Right atrium auricular region (tissue), 2 donors: ENCODE results near the gene TMEM86A. TPM values are rescaled to one million over a fixed set of nuclear protein-coding genes. Genes with fewer than 3 reads are reported as not detected.

ENCODE experiments used
- DNase-seq: peaks from one replicate; pipeline ENCODE4 v3.0.0-alpha.2; 2019; ENCODE audit warnings: low spot score
- H3K27ac ChIP-seq, 2 donors: fragments of 200-600 bp; sonication (generic); 1 replicate in 1 of 2; 2 replicates in 1 of 2; pipeline ENCODE4 v1.5.1; 2016 to 2019
- H3K27me3 ChIP-seq, 2 donors: fragments of 200-600 bp; sonication (generic); one replicate each; pipeline versions ENCODE4 v1.5.1 to v1.6.0; 2017 to 2019
- H3K36me3 ChIP-seq: fragments of 200-600 bp; sonication (generic); one replicate; pipeline ENCODE4 v1.5.1; 2016
- H3K4me1 ChIP-seq, 2 donors: fragments of 200-600 bp; sonication (generic); one replicate each; pipeline versions ENCODE4 v1.5.1 to v1.6.0; 2017 to 2019
- H3K4me3 ChIP-seq, 2 donors: fragments of 200-600 bp; sonication (generic); 1 replicate in 1 of 2; 2 replicates in 1 of 2; pipeline ENCODE4 v1.5.1; 2017 to 2019; ENCODE audit warnings: mild to moderate bottlenecking in 1 of 2, moderate library complexity in 1 of 2
- H3K9me3 ChIP-seq, 2 donors: fragments of 200-600 bp; sonication (generic); one replicate each; pipeline ENCODE4 v1.5.1; 2019
- CTCF ChIP-seq, 2 donors: fragments of 200-600 bp; sonication (generic); IDR thresholded peaks; one replicate each; pipeline ENCODE4 v1.5.1; 2019; ENCODE audit warnings: antibody characterized with exemption in 2 of 2
- total RNA-seq, 2 donors: library from RNA; depleted of rRNA; stranded (reverse); fragments of >200 nt; gene quantifications; one replicate each; pipeline ENCODE4 v1.1.0, GENCODE V29; 2016

TMEM86A gene
- total RNA-seq, 2 donors from 2014 or later = 2.6 to 4.6 TPM

- no peak for DNase-seq
- Histone ChIP-seq H3K27me3 (no peaks in the 10 kb centered on the region), H3K36me3 (no peaks in the 10 kb centered on the region), H3K9me3 (no peaks in the 10 kb centered on the region), H3K27ac (no peak overlapping the region), H3K4me3 (no peak overlapping the region), H3K4me1 (no peaks in the 10 kb centered on the region)
- no peak for TF ChIP-seq CTCF (IDR thresholded peaks at IDR 0.05)
Measured at GRCh38 chr11:18748766-18749365, 50.3 kb downstream of the TMEM86A start.

- no peak for TF ChIP-seq CTCF (IDR thresholded peaks at IDR 0.05)
- peak; percentile 62 for DNase-seq
- Histone ChIP-seq H3K27ac (no peak overlapping the region), H3K9me3 (no peaks in the 10 kb centered on the region), H3K27me3 (no peaks in the 10 kb centered on the region), H3K4me3 (no peak overlapping the region), H3K36me3 (no peaks in the 10 kb centered on the region), H3K4me1 (no peaks in the 10 kb centered on the region)
Measured at GRCh38 chr11:18749681-18750319, 51.2 kb downstream of the TMEM86A start.

- H3K4me1 ChIP-seq = no peaks in the 10 kb centered on the region
- H3K9me3 ChIP-seq = no peaks in the 10 kb centered on the region
- no peak overlapping the region for H3K4me3 ChIP-seq
- no peak overlapping the region for H3K27ac ChIP-seq
- TF ChIP-seq CTCF (IDR thresholded peaks at IDR 0.05) = no peak
- H3K36me3 ChIP-seq = no peaks in the 10 kb centered on the region
- no peaks in the 10 kb centered on the region for H3K27me3 ChIP-seq
- DNase-seq = no peak
Measured at GRCh38 chr11:18750944-18751343, 52.4 kb downstream of the TMEM86A start.

GRCh38 chr11:18752502-18752901 lies 53.9 kb downstream of the TMEM86A start:
- H3K9me3 ChIP-seq = no peaks in the 10 kb centered on the region
- no peaks in the 10 kb centered on the region for H3K4me1 ChIP-seq
- TF ChIP-seq CTCF (IDR thresholded peaks at IDR 0.05) = no peak
- no peak for DNase-seq
- H3K36me3 ChIP-seq = no peaks in the 10 kb centered on the region
- H3K27me3 ChIP-seq = no peaks in the 10 kb centered on the region
- no peak overlapping the region for H3K4me3 ChIP-seq
- no peak overlapping the region for H3K27ac ChIP-seq

- TF ChIP-seq CTCF (IDR thresholded peaks at IDR 0.05) = no peak
- no peak overlapping the region for H3K4me3 ChIP-seq
- no peaks in the 10 kb centered on the region for H3K9me3 ChIP-seq
- H3K36me3 ChIP-seq = no peaks in the 10 kb centered on the region
- H3K27me3 ChIP-seq = no peaks in the 10 kb centered on the region
- H3K4me1 ChIP-seq = no peaks in the 10 kb centered on the region
- DNase-seq = no peak
- no peak overlapping the region for H3K27ac ChIP-seq
Measured at GRCh38 chr11:18754308-18754707, 55.7 kb downstream of the TMEM86A start.

Other genes starting within 250 kb of the TMEM86A start
- gene LDHAL6A, start 242.9 kb upstream of the TMEM86A start, total RNA-seq = not detected
- gene TSG101, start 171.8 kb upstream of the TMEM86A start, total RNA-seq = 100 to 1,000 TPM; 105 to 169 TPM
- gene UEVLD, start 110.0 kb upstream of the TMEM86A start, total RNA-seq = 10 to 100 TPM; 19.7 to 20.7 TPM
- 1 to 10 TPM; 1.3 to 8.3 TPM for gene MISFA, start 99.0 kb upstream of the TMEM86A start, total RNA-seq
- gene SPTY2D1, start 64.4 kb upstream of the TMEM86A start, total RNA-seq = 10 to 100 TPM in 1 of 2 donors, 1 to 10 TPM in 1; 9.2 to 15.3 TPM
- under 1 TPM in 1 of 2 donors, not detected in 1; 0.39 TPM for gene IGSF22, start 27.4 kb downstream of the TMEM86A start, total RNA-seq
- 1 to 10 TPM; 1.4 to 5.3 TPM for gene PTPN5, start 93.0 kb downstream of the TMEM86A start, total RNA-seq
- not detected for gene MRGPRX1, start 240.6 kb downstream of the TMEM86A start, total RNA-seq